PC-3 (cell line): ENCODE data around the gene SULT1E1. TPM values are rescaled to one million over a fixed set of nuclear protein-coding genes. Genes with fewer than 3 reads are reported as not detected.

ENCODE experiments used
- ATAC-seq: fragments of 200-7000 bp; cut with Tn5 transposase; 2 replicates; pipeline ENCODE4 v1.9.1; 2020; ENCODE audit warnings: mild to moderate bottlenecking, moderate library complexity
- BruUV-seq: library from RNA; stranded (reverse); fragments of 400-500 nt; replicated peaks from 2 replicates; lab custom pipeline; 2021; lab: Mats Ljungman, UMichigan
- CTCF ChIA-PET: fragments of 300-600 bp; sonication (Branson Sonifier 250); formaldehyde crosslinking; loops from one replicate; lab custom pipeline; 2022; ENCODE audit warnings: antibody characterized with exemption; lab: Charles Lee
- POLR2A ChIA-PET: fragments of 300-600 bp; sonication (Branson Sonifier 250); formaldehyde crosslinking; loops from one replicate; lab custom pipeline; 2022; ENCODE audit warnings: antibody characterized with exemption; ENCODE audit not compliant: unreplicated experiment; lab: Charles Lee
- DNase-seq: peaks from one replicate; pipeline ENCODE4 v3.0.0-alpha.2; 2015
- H2AFZ ChIP-seq: fragments of 300-600 bp; sonication (generic); 2 replicates; pipeline ENCODE4 v1.6.0; 2016; ENCODE audit warnings: antibody characterized with exemption, low read length
- H3F3A ChIP-seq: fragments of 300-600 bp; sonication (generic); one replicate; pipeline ENCODE4 v1.6.0; 2017; ENCODE audit warnings: antibody characterized with exemption, low read length, control low read depth, mild to moderate bottlenecking; ENCODE audit not compliant: unreplicated experiment
- H3K27ac ChIP-seq: fragments of 300-600 bp; sonication (generic); 2 replicates; pipeline ENCODE4 v1.5.1; 2016; ENCODE audit warnings: mild to moderate bottlenecking, low read length
- H3K27me3 ChIP-seq: fragments of 300-600 bp; sonication (generic); 2 replicates; pipeline ENCODE4 v1.6.1; 2016; ENCODE audit warnings: low read length, mixed read lengths
- H3K36me3 ChIP-seq: fragments of 300-600 bp; sonication (generic); 2 replicates; pipeline ENCODE4 v1.6.1; 2016; ENCODE audit warnings: low read depth, mixed run types, low read length, mixed read lengths
- H3K4me1 ChIP-seq: fragments of 300-600 bp; sonication (generic); 2 replicates; pipeline ENCODE4 v1.5.1; 2016; ENCODE audit warnings: low read length; ENCODE audit not compliant: insufficient read depth
- H3K4me2 ChIP-seq: fragments of 300-600 bp; sonication (generic); 2 replicates; pipeline ENCODE4 v1.6.0; 2016; ENCODE audit warnings: low read length
- H3K4me3 ChIP-seq: fragments of 300-600 bp; sonication (generic); 2 replicates; pipeline ENCODE4 v1.5.1; 2016; ENCODE audit warnings: mild to moderate bottlenecking, low read length, mixed read lengths
- H3K79me2 ChIP-seq: fragments of 300-600 bp; sonication (generic); 2 replicates; pipeline ENCODE4 v1.6.1; 2017; ENCODE audit warnings: low read length, mixed read lengths
- H3K9ac ChIP-seq: fragments of 300-600 bp; sonication (generic); 2 replicates; pipeline ENCODE4 v1.6.0; 2016; ENCODE audit warnings: mild to moderate bottlenecking, low read length
- H3K9me2 ChIP-seq: fragments of 300-600 bp; sonication (generic); replicated peaks from 2 replicates; pipeline ENCODE4 v1.6.1; 2016; ENCODE audit warnings: mixed run types, low read length, mixed read lengths
- H3K9me3 ChIP-seq: fragments of 300-600 bp; sonication (generic); 2 replicates; pipeline ENCODE4 v1.6.1; 2016; ENCODE audit warnings: low read length, mixed read lengths
- H4K20me1 ChIP-seq: fragments of 300-600 bp; sonication (generic); 2 replicates; pipeline ENCODE4 v1.6.1; 2016; ENCODE audit warnings: low read length, mixed read lengths
- EZH2 ChIP-seq: fragments of 300-600 bp; sonication (generic); IDR thresholded peaks from one replicate; pipeline ENCODE4 v1.6.1; 2017; ENCODE audit warnings: antibody characterized with exemption, mild to moderate bottlenecking, low read length; ENCODE audit not compliant: unreplicated experiment
- EZH2phosphoT487 ChIP-seq: fragments of 300-600 bp; sonication (generic); IDR thresholded peaks from 2 replicates; pipeline ENCODE4 v1.6.1; 2018; ENCODE audit warnings: mild to moderate bottlenecking, antibody characterized with exemption, low read length, borderline replicate concordance
- intact Hi-C: fragments of 100-400 bp; cut with micrococcal nuclease; formaldehyde crosslinking; loops from 2 replicates; pipeline ENCODE4 v1.9.0; 2023
- total RNA-seq: library from RNA; depleted of rRNA; stranded (reverse); fragments of >200 nt; gene quantifications from 2 replicates; pipeline ENCODE4 v1.2.3, GENCODE V29; 2014
- TF ChIP-seq, protein P1 (sequence below): fragments of 300-600 bp; sonication (generic); conservative IDR thresholded peaks from 2 replicates; pipeline ENCODE4 v1.5.1; 2017; ENCODE audit warnings: antibody characterized with exemption, low read depth, mild to moderate bottlenecking, low read length

SULT1E1 gene
- total RNA-seq, 1 experiment from 2014 or later, result not detected

DNA sequence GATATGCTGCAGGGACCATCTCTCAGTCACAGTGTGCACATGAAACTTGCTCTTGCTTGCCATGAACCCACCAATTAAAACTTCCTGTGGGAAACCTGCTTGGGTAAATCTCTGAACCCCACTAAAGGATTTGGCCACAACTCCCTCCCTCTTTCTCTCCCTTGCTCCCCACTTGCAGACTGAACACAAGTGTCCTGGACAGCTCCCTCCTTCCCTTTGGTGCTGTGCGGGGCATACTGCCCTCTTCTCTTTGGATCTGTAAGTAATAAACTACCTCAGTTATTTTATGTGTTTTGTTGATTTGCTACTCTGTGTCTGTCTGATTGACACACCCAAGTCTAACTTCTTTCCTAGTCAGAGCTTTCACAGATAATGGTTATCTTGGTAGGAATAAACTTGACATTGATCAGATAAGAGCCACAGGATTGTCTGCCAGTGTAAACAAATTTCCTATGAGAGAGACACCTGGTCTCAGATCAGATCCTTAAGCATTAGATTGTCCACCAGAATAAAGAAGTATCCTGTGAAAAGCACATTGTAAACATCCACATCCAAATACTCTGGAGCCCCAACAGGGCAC lies 41.8 kb downstream of the SULT1E1 start:
- ChIA-PET CTCF (no interaction called here), POLR2A (no interaction called here)
- no peak for DNase-seq
- no peak for ATAC-seq
- no peaks in the 10 kb centered on the region for H3K36me3 ChIP-seq
- no peaks in the 10 kb centered on the region for H3K27me3 ChIP-seq
- H3K4me3 ChIP-seq, result no peak overlapping the region
- H2AFZ ChIP-seq, result no peak overlapping the region
- no peaks in the 10 kb centered on the region for H3K9me3 ChIP-seq
- H4K20me1 ChIP-seq, result no peaks in the 10 kb centered on the region
- BruUV-seq, result no TSS peak
- H3K79me2 ChIP-seq, result no peaks in the 10 kb centered on the region
- no peak overlapping the region for H3K4me2 ChIP-seq
- no peaks in the 10 kb centered on the region for H3K4me1 ChIP-seq
- intact Hi-C loops, result no loop called here
- H3F3A ChIP-seq, result no peaks in the 10 kb centered on the region
- no peaks in the 10 kb centered on the region for H3K9me2 ChIP-seq
- no peak overlapping the region for H3K9ac ChIP-seq
- no peak overlapping the region for H3K27ac ChIP-seq
- TF ChIP-seq EZH2 (no peak), EZH2phosphoT487 (no peak)
- TF ChIP-seq, protein P1, sequence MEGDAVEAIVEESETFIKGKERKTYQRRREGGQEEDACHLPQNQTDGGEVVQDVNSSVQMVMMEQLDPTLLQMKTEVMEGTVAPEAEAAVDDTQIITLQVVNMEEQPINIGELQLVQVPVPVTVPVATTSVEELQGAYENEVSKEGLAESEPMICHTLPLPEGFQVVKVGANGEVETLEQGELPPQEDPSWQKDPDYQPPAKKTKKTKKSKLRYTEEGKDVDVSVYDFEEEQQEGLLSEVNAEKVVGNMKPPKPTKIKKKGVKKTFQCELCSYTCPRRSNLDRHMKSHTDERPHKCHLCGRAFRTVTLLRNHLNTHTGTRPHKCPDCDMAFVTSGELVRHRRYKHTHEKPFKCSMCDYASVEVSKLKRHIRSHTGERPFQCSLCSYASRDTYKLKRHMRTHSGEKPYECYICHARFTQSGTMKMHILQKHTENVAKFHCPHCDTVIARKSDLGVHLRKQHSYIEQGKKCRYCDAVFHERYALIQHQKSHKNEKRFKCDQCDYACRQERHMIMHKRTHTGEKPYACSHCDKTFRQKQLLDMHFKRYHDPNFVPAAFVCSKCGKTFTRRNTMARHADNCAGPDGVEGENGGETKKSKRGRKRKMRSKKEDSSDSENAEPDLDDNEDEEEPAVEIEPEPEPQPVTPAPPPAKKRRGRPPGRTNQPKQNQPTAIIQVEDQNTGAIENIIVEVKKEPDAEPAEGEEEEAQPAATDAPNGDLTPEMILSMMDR, result no peak

DNA sequence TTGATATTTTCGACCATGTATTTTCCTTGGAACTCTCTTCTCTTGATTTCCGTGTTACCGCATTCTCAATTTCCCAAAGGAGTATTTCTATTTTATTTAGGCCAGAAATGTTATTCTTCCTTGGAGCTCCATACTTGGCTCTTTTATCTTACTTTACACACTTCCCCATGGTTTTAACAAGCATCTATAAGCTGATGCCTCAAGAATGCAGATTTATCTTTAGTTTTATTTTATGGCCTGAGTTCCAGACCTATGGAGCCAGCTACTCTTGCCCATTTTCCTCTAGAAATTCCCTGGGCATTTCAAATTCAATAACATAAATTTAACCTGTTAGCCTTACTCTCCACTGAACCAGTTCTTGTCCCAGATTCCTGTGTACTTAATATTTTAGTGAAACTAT lies 43.7 kb downstream of the SULT1E1 start:
- no peaks in the 10 kb centered on the region for H3K27me3 ChIP-seq
- POLR2A ChIA-PET, result no interaction called here
- no peak for DNase-seq

DNA sequence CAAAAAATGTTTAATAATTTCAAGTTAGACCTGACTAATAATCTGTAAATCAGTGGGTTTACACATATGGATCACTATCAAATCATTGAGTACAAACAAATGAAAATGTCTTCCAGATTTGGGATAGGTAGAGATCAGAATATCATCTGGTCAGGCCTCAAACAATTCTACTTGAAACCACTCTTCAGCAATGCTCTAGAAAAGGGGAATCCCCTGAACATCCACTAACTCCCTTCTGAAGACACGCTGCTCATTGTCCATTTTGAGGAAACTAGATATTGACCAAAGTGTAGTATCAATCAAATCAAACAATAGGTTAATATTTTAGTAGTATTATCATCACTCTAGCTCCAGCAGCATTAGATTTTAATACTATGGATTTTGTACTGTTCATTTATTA lies 46.3 kb downstream of the SULT1E1 start:
- no peaks in the 10 kb centered on the region for H3K36me3 ChIP-seq
- H3K27me3 ChIP-seq, result no peaks in the 10 kb centered on the region
- TF ChIP-seq EZH2phosphoT487 (no peak), EZH2 (no peak)
- TF ChIP-seq, protein P1, result no peak
- ChIA-PET CTCF (no interaction called here), POLR2A (no interaction called here)
- H3K4me2 ChIP-seq, result no peak overlapping the region
- DNase-seq (no peak), ATAC-seq (no peak)
- no peak overlapping the region for H3K9ac ChIP-seq
- intact Hi-C loops, result no loop called here
- H2AFZ ChIP-seq, result no peak overlapping the region
- no peak overlapping the region for H3K4me3 ChIP-seq
- H3F3A ChIP-seq, result no peaks in the 10 kb centered on the region
- H3K9me3 ChIP-seq, result no peaks in the 10 kb centered on the region
- no peaks in the 10 kb centered on the region for H3K4me1 ChIP-seq
- BruUV-seq, result no TSS peak
- H3K9me2 ChIP-seq, result no peaks in the 10 kb centered on the region
- no peaks in the 10 kb centered on the region for H4K20me1 ChIP-seq
- H3K27ac ChIP-seq, result no peak overlapping the region
- H3K79me2 ChIP-seq, result no peaks in the 10 kb centered on the region

More for the DNA sequence above, 43.7 kb downstream of the SULT1E1 start:
- Histone ChIP-seq H4K20me1 (no peaks in the 10 kb centered on the region), H3K4me3 (no peak overlapping the region), H3F3A (no peaks in the 10 kb centered on the region), H2AFZ (no peak overlapping the region), H3K9me3 (no peaks in the 10 kb centered on the region), H3K4me2 (no peak overlapping the region), H3K79me2 (no peaks in the 10 kb centered on the region), H3K9me2 (no peaks in the 10 kb centered on the region), H3K36me3 (no peaks in the 10 kb centered on the region), H3K27ac (no peak overlapping the region), H3K9ac (no peak overlapping the region), H3K4me1 (no peaks in the 10 kb centered on the region)
- no peak for TF ChIP-seq EZH2
- TF ChIP-seq EZH2phosphoT487, result no peak
- TF ChIP-seq, protein P1, result no peak
- ATAC-seq, result no peak
- no TSS peak for BruUV-seq
- intact Hi-C loops, result no loop called here
- CTCF ChIA-PET, result no interaction called here
